Measurements from ENCODE around the gene TCIRG1.
"Not testable (repeated sequence)": the region's sequence is repeated elsewhere in the genome, so short reads cannot be mapped to it uniquely, and the experiment has no call there.

The TCIRG1 gene

GRCh38 chr11:68056317-68057285, 17.8 kb downstream of the TCIRG1 start:
- DNase-seq = no peak

- no peak for DNase-seq
These were observed 19.0 kb downstream of the TCIRG1 start for GRCh38 chr11:68057807-68058206.

DNA sequence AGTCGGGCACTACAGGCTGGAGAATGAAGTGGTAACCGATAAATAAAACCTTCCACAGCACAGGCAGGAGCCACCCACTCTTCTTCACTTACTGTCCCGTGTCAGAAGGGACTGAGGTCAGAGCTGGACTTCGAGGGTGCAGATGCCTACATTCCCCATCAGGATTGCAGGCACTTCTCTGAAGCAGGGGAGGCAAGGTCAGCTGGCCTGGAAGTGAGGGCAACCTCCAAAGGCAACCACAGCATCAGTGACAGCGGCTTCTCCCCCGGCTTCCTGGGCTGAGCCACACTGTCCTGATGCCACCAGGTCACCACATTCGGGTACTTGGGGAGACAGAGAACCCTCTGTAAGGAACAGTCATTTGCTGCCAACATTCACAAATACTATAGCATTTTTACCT, 22.7 kb downstream of the TCIRG1 start:
- DNase-seq = no peak

DNA sequence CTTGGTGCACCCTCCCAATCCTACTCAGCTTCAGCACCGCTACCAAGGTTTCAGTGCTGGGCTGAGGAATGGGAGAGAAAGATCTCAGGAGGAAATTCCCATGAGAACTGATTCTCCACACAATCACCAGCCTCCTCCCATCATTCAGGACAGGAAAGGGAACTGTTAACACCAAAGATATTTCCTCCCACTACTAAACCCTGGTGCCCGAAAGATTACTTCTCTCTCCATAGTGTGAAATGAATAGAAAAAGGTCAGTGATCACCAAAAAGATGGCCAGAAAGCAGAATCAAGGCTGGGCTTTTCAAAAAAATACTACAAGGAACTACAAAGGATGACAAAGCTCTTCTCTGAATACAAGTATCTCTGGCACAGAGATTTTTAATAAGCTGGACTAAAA, 26.1 kb downstream of the TCIRG1 start:
- DNase-seq = no peak

DNA sequence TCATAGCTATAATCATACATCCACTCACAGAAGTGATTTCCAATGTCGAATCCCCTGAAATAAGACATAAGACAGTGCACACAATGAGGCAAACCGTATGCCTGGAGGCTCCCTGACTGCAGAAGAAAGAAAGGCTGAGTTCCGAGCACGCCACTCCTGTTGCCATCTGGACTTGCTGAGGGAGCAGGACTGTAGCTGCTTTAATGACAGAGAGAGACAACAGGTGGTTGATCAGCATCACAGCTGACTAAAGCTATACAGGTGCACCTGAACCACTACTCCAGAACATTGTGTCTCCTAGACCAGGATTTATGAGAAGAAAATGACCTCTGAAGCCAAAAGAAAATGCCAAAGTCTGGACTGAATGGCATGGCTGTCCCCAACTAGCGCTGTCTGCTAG, 27.0 kb downstream of the TCIRG1 start:
- DNase-seq = no peak

- DNase-seq = no peak
These were observed 27.9 kb downstream of the TCIRG1 start for GRCh38 chr11:68066742-68067141.

- no peak for DNase-seq
These were observed 29.2 kb downstream of the TCIRG1 start for GRCh38 chr11:68067991-68068390.

- no peak for DNase-seq
These were observed 32.6 kb downstream of the TCIRG1 start for GRCh38 chr11:68071281-68072048.

DNA sequence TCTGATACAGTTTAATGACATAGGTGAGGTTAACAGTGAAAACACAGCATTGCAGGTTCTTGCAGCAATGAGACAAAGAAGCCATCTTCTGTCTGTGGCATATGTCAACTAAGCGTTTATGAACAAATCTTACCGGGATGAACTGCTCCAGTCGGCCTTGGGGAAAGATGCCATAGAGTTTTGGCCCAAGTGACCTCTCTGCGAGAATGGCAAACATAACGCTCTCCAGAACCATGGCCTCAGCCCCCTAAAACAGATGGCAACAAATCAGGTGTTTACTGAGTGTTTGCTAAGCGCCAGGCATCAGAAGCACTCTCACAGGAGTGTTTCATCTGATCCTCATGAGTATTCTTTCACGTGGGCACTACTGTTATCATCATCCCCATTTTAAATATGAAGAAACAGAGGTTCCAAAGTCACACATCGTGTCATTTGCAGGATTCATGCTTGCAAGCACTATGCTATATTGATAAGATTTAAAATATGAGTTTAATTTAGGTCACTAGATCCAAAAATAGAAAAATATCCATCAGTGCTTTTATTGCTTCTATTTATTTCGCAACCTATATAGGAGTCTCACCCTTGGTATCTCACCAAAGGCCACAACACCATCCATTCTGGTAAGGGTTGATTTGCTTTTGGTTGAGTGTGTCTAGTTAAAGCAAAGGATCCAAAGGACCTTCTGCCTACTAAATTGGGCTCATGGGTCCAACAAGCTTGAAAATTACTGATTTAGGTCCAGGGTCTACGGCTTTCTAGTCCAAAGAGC, 35.9 kb downstream of the TCIRG1 start:
- no peak for DNase-seq

GRCh38 chr11:68076371-68077042, 37.7 kb downstream of the TCIRG1 start:
- DNase-seq = no peak

GRCh38 chr11:68077617-68078582, 39.1 kb downstream of the TCIRG1 start:
- no peak for DNase-seq

DNA sequence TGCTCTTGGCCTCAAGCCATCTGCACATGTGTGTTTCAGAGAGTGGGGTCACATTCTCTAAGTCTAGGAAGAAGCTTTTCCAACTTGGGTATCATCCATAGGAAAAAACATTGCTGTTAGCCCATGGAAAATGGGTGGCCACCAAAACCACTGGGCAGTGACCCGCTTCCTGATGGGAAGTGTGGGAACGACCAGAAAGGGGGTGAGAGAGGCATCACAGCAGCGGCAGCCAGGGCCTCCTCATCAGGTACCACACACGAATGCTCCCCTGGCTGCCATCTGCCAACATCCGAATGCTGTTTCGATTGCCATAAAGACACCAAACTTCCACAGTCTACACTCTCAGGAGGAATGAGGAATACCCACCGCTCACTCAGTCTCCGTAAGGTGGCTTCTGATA, 42.0 kb downstream of the TCIRG1 start:
- no peak for DNase-seq

- DNase-seq = no peak
These were observed 42.9 kb downstream of the TCIRG1 start for GRCh38 chr11:68081691-68082090.

DNA sequence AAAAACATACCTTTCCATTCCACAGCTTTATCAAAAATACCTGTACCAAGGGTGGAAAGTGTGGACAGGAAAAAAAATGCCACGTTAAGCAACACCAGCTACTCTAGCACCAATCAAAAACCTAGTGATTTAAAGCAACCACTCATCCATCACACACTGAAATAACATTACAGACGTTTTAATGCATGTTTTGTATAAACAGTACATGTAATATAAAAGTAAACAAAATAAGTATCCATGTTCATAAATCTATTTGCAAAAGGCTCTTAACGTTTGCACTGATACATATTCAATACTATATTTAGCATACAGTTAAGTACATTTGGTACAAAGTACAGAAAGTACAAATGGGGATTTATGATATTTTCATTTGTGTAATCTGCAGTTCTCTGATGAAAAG, 43.7 kb downstream of the TCIRG1 start:
- no peak for DNase-seq

- no peak for DNase-seq
These were observed 44.7 kb downstream of the TCIRG1 start for GRCh38 chr11:68083517-68083916.

DNA sequence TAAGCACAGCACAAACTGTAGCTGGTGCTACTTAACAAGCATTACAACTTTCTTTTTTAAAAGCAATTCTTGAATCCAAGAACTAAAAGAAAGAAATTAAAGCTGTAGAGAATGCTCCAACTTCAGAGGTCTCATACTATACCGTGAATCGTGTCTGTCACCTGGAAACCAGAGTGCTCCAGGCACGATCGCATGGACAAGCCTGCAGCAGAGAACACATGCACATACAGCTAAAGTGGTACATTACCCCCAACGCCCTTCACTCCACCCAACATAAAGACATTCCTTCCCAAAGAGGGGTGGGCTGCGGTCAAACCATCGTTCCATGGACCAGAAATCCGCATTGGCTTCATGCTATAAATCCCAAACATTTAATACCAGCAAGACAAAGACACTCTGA, 50.9 kb downstream of the TCIRG1 start:
- DNase-seq = no peak

DNA sequence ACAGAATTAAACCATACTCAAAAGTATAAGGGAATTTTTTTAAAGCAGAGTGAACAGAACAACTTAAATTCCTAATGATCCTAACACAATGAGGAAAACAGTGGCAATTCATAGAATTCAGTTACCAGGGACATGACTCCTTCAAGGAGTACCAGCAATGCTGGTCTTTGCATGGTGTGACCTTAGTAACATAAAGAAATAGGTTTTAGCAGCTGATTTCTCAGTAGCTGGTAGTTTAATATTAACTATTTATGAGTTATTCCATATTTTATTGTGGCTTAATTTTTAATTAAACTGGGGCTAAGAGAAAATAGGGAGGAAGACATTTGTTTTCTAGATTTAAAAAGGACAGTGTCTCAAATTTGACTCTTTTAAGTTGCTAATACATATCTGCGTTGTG, 51.5 kb downstream of the TCIRG1 start:
- no peak for DNase-seq

DNA sequence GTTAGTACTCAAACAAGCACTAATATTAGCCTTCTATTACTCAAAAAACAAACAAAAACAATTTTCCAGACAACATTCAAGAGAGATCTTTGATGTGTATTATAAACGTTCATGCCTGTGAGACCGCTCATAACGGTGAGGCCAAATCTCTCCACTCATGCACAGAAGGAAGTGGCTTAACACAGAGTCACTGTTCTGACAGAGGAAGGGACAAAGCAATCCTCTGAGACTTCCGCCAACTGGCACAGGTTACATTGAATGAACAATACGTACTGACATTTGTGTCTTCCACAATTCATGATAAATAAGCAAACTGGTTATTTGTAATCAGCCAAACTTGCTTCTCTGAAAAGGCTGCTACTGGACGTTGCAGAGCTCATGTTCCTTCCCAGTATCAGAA, 51.9 kb downstream of the TCIRG1 start:
- no peak for DNase-seq

GRCh38 chr11:68092411-68092810, 53.6 kb downstream of the TCIRG1 start:
- no peak for DNase-seq

DNA sequence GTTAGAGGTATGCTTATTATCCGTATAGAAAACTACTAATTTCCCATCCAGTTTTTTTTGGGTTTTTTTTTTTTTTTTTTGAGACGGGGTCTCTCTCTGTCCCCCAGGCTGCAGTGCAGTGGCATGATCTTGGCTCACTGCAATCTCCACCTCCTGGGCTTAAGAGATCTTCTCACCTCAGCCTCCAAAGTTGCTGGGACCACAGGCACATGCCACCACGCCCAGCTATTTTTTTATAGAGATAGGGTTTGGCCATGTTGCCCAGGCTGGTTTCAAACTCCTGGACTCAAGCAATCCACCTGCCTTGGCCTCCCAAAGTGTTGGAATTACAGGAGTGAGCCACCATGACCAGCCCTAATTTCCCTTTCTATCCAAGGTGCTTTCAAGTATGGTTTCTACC, 54.1 kb downstream of the TCIRG1 start:
- DNase-seq = not testable (repeated sequence)

- DNase-seq = no peak
These were observed 54.7 kb downstream of the TCIRG1 start for GRCh38 chr11:68093565-68093964.
